T-helper 1 cell (primary cell): ENCODE data around the gene NUP42.

Source experiments
- DNase-seq, 5 donors: peaks; one replicate each; pipeline ENCODE4 v3.0.0-alpha.2; 2012 to 2020

NUP42 gene

DNA sequence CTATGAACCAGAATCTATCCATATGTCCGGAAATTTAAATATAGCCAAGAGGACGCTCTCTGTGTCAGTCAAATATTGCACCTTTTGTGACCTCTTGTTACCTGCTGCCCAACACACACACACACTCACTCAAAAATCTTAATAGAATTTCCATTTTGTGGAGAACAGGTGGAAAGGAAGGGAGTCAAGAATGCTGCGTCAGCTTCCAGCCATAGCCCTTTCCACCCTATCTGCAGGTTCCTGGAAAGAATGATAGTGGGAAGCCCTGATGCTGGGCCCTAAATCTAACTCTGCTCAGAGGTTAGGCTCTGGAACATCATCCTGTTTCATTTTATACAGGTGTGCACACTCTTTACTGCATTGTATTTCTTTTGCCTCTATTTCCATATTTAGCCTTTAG, 55.2 kb downstream of the NUP42 start:
- DNase-seq: no peak

- DNase-seq: no peak
These were observed 57.3 kb downstream of the NUP42 start for GRCh38 chr7:23238983-23239652.

- no peak for DNase-seq
These were observed 57.9 kb downstream of the NUP42 start for GRCh38 chr7:23239698-23240097.

- DNase-seq: no peak
These were observed 60.5 kb downstream of the NUP42 start for GRCh38 chr7:23242321-23242720.

- DNase-seq: no peak
These were observed 61.1 kb downstream of the NUP42 start for GRCh38 chr7:23242935-23243334.

DNA sequence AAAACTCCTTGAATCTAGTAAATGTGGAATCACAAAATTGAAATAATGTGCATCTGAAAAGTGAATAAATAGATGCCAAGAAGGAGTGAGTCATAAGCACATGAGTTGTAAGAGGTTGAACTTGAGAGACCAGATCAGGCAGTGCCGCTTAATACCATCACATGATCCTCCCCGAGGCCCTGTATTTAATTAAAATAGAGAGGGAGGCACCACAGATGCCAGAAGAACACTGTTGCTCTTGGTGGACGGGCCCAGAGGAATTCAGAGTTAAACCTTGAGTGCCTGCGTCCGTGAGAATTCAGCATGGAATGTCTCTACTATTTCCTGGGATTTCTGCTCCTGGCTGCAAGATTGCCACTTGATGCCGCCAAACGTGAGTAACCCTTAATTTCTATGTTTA, 64.7 kb downstream of the NUP42 start, which contains the start of gene GPNMB:
Gene GPNMB, plus strand, starts transcription at position 221 of the 400 bp plus-strand sequence. Its CDS starts 83 bp downstream, at position 304.
- DNase-seq: no peak

DNA sequence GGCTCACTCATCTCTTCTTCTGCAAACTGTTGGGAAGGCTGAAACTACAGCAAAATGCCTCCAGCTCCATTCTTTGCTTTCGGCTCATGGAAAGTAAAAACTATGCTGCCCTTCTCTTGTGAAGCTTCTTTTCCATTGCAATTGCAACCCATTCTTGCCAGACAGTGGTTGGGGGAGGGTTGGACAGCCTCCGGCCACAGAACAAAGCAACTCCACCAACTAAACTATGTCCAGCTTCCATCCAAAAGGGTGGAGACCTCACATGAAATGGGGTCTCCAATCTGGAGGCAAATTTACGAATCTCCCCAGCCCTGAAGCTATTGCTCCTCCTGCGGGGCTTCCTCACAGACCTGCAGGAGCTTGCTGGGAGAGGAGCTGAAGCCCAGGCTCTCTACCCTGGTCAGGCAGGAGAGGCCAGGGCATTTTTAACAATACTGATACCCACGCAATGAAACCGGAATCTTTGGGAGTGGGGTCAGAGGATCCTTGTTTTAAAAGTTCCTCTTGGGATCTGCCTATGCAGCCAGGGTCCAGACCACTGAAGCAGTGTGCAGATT, 65.3 kb downstream of the NUP42 start:
- DNase-seq: no peak

GRCh38 chr7:23247603-23248335, 65.9 kb downstream of the NUP42 start:
- no peak for DNase-seq

DNA sequence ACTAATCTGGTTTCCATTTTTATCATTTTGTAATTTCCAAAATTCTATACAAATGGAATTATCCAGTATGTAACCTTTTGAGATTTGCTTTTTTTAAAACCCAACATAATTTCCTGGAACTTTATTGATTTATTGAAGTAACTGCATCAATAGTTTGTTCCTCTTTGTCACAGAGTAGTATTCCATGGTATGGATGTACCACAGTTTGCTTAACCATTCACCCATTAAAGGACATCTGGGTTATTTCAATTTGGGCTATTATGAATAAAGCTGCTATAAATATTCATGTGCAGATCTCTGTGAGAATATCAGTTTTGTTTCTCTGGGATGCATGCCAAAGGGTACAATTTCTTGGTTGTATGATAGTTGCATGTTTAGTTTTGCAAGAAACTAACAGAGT, 67.6 kb downstream of the NUP42 start:
- DNase-seq: no peak
